Ovary (tissue), 9 donors: ENCODE data around the gene KRTAP5-7. TPM values are rescaled to one million over a fixed set of nuclear protein-coding genes. Genes with fewer than 3 reads are reported as not detected.

Source experiments
- DNase-seq, 5 donors: peaks; one replicate each; pipeline ENCODE4 v3.0.0-alpha.2; 2019 to 2020
- H3K27ac ChIP-seq, 2 donors: fragments of 200-600 bp; one replicate each; pipeline versions ENCODE4 v1.5.1 to v1.8.0; 2019 to 2022
- H3K27me3 ChIP-seq: fragments of 200-600 bp; one replicate; pipeline ENCODE4 v1.8.0; 2022
- H3K36me3 ChIP-seq: fragments of 200-600 bp; sonication (generic); one replicate; pipeline ENCODE4 v1.5.1; 2019
- H3K4me1 ChIP-seq: one replicate; pipeline ENCODE4 v1.8.1; 2013; ENCODE audit warnings: mild to moderate bottlenecking, moderate library complexity; ENCODE audit not compliant: insufficient read depth
- H3K4me3 ChIP-seq: fragments of 200-600 bp; sonication (generic); one replicate; pipeline ENCODE4 v1.5.1; 2017
- H3K9me3 ChIP-seq, 2 donors: fragments of 200-600 bp in 1 of 2; sonication (generic) in 1 of 2; one replicate each; pipeline versions ENCODE4 v1.5.1 to v1.8.1; 2013 to 2019; ENCODE audit warnings: mild to moderate bottlenecking in 1 of 2, moderate library complexity in 1 of 2
- CTCF ChIP-seq, 3 donors: fragments of 450-650 bp in 2 of 3; fragments of 200-600 bp in 1 of 3; IDR thresholded peaks; one replicate each; pipeline versions ENCODE4 v1.5.1 to v1.8.0; 2016 to 2022; ENCODE audit warnings: antibody characterized with exemption in 3 of 3, mild to moderate bottlenecking in 1 of 3
- EP300 ChIP-seq: sonication (generic); formaldehyde crosslinking; IDR thresholded peaks from one replicate; pipeline ENCODE4 v1.6.1; 2017; ENCODE audit warnings: antibody characterized with exemption
- POLR2A ChIP-seq: fragments of 450-650 bp; IDR thresholded peaks from one replicate; pipeline ENCODE4 v1.6.1; 2017; ENCODE audit warnings: antibody characterized with exemption, mild to moderate bottlenecking, moderate library complexity
- WGBS, 3 donors: extraction: QIAGEN DNeasy Blood & Tissue Kit in 1 of 3; methylation state at CpG; one replicate each; pipeline versions ENCODE4 v1.1.5 to v1.1.7; 2013 to 2017; 5-methylcytosine and 5-hydroxymethylcytosine counted together
- intact Hi-C, 4 donors: fragments of 100-400 bp; cut with DNase I; formaldehyde crosslinking; loops; one replicate each; pipeline versions ENCODE4 v1.11.0 to v1.15.1; 2022 to 2023
- polyA plus RNA-seq, 2 donors: library from polyadenylated mRNA; stranded (reverse); fragments of 200-250 nt in 1 of 2; fragments of 350-450 nt in 1 of 2; fragmentation: Illumina TruSeq in 1 of 2; extraction: RNeasy Lipid Tissue Mini Kit (QIAGEN cat#74804) in 1 of 2; gene quantifications; one replicate each; pipeline ENCODE4 v1.2.3, GENCODE V29; 2013 to 2014
- total RNA-seq, 7 donors: library from RNA; depleted of rRNA in 2 of 7; stranded (reverse); fragments of >200 nt in 2 of 7; fragmentation: NEBNext Ultra II Directional in 3 of 7; extraction: Animal tissue kit (Norgen Biotek cat#: 25700) in 3 of 7; gene quantifications; one replicate each; pipeline versions ENCODE4 v1.1.0 to v1.2.4, GENCODE V29; 2016 to 2023
- donor health status: DM: no; HTN: no; CAD: no; lungs with moderate emphysema.
- donor health status: DM: no; HTN: no; CAD: no.
- donor health status: Bipolar disorder and iron deficiency.
- donor health status: DM: yes; HTN: yes; CAD: no.
- donor health status: DM: no; HTN: no; CAD: no.
- donor health status: DM: yes; HTN: yes; CAD: no.

KRTAP5-7 gene
- total and polyA plus RNA-seq, 9 donors = 0.22 to 0.27 (median 0.23) TPM; not detected in 5

- no peak overlapping the region for H3K27ac ChIP-seq
- no peak for TF ChIP-seq CTCF (IDR thresholded peaks at IDR 0.05)
- TF ChIP-seq POLR2A = no peak
- no peak for TF ChIP-seq EP300
- peaks cover 0 to 7% of the 10 kb centered on the region in 2 donors for H3K9me3 ChIP-seq
- intact Hi-C loops = no loop called here
- WGBS, 3 donors = 78 to 82% (median 82%) methylated on average over 9 of the region's 9 CpGs
- no peaks in the 10 kb centered on the region for H3K36me3 ChIP-seq
- no peaks in the 10 kb centered on the region for H3K4me1 ChIP-seq
- H3K27me3 ChIP-seq = no peaks in the 10 kb centered on the region
- H3K4me3 ChIP-seq = no peak overlapping the region
- no peak for DNase-seq
These were observed 21.3 kb upstream of the KRTAP5-7 start for GRCh38 chr11:71505781-71506180.

- intact Hi-C loops = no loop called here
- Histone ChIP-seq H3K27ac (no peak overlapping the region), H3K4me1 (no peaks in the 10 kb centered on the region), H3K4me3 (no peak overlapping the region), H3K36me3 (no peaks in the 10 kb centered on the region), H3K27me3 (no peaks in the 10 kb centered on the region), H3K9me3 (peaks cover 0 to 7% of the 10 kb centered on the region in 2 donors)
- WGBS, 3 donors = 88 to 95% (median 92%) methylated on average over 5 of the region's 5 CpGs
- no peak for DNase-seq
- no peak for TF ChIP-seq POLR2A
- no peak for TF ChIP-seq CTCF (IDR thresholded peaks at IDR 0.05)
These were observed 20.0 kb upstream of the KRTAP5-7 start for GRCh38 chr11:71507102-71507501.

- Histone ChIP-seq H3K27me3 (no peaks in the 10 kb centered on the region), H3K4me1 (no peaks in the 10 kb centered on the region), H3K9me3 (no peaks in the 10 kb centered on the region), H3K27ac (no peak overlapping the region), H3K4me3 (no peak overlapping the region), H3K36me3 (no peaks in the 10 kb centered on the region)
- TF ChIP-seq EP300 (no peak), POLR2A (no peak), CTCF (IDR thresholded peaks at IDR 0.05) (no peak)
- WGBS, 3 donors = 92 to 94% (median 93%) methylated on average over 44 to 55 of the region's 55 CpGs
- no peak for DNase-seq
- intact Hi-C loops = no loop called here
These were observed 8.3 kb upstream of the KRTAP5-7 start for GRCh38 chr11:71518506-71519471.

- Histone ChIP-seq H3K4me3 (no peak overlapping the region), H3K4me1 (no peaks in the 10 kb centered on the region), H3K9me3 (no peaks in the 10 kb centered on the region), H3K27me3 (no peaks in the 10 kb centered on the region), H3K36me3 (no peaks in the 10 kb centered on the region), H3K27ac (no peak overlapping the region)
- WGBS, 3 donors = 55 to 69% (median 55%) methylated on average over 10 of the region's 10 CpGs
- TF ChIP-seq CTCF (IDR thresholded peaks at IDR 0.05) (no peak), EP300 (no peak), POLR2A (no peak)
- intact Hi-C loops = no loop called here
- DNase-seq = no peak
These were observed 7.5 kb upstream of the KRTAP5-7 start for GRCh38 chr11:71519546-71519945.
